ENCODE measurements around the gene GPR146. TPM values are rescaled to one million over a fixed set of nuclear protein-coding genes. Genes with fewer than 3 reads are reported as not detected.
A peak's percentile ranks its signal among the peaks of the same experiment; 100 is the strongest.

GPR146 gene
- polyA plus RNA-seq, 3 donors, result 0.48 to 0.92 (median 0.48) TPM

GRCh38 chr7:1098243-1099153, 54.2 kb downstream of the GPR146 start:
- Mint-ChIP-seq H3K36me3 (peaks cover 0 to under 1% of the 10 kb centered on the region in 2 donors), H3K9me3 (peaks cover 0 to 4% (median 1%) of the 10 kb centered on the region in 7 donors), H3K4me3 (no peak overlapping the region), H3K4me1 (peaks cover 5% of the 10 kb centered on the region), H3K27ac (peak overlapping the region in 1 of 7 donors; percentile 37), H3K27me3 (ENCODE audit: low read depth in 3 of 3) (peaks cover 0 to 2% (median 0%) of the 10 kb centered on the region in 3 donors)
- no peaks in the 10 kb centered on the region for H3K79me2 ChIP-seq (ENCODE audit: insufficient read depth, low read length)
- no peak overlapping the region for H3K27ac ChIP-seq (ENCODE audit: low read depth in 1 of 2, low read length in 2 of 2)
- H4K20me1 ChIP-seq (ENCODE audit: insufficient read depth, low read length), result no peaks in the 10 kb centered on the region
- no peak for DNase-seq
- no peak for TF ChIP-seq CTCF (IDR thresholded peaks at IDR 0.05)
- WGBS (ENCODE audit: insufficient coverage), result 97% methylated on average over 43 of the region's 43 CpGs
- no peak overlapping the region for H3K4me2 ChIP-seq (replicated peaks; ENCODE audit: extremely low read depth, low read length, poor library complexity, severe bottlenecking)
- no peak overlapping the region for H2AFZ ChIP-seq (ENCODE audit: insufficient read depth, low read depth, low read length, poor library complexity, severe bottlenecking)
- no peaks in the 10 kb centered on the region for H3K36me3 ChIP-seq (replicated peaks in 1 of 2; ENCODE audit: control insufficient read depth in 1 of 2, insufficient read depth in 2 of 2, low read length in 2 of 2)
- peaks cover 6 to 11% of the 10 kb centered on the region in 2 donors for H3K4me1 ChIP-seq (ENCODE audit: control insufficient read depth in 1 of 2, insufficient read depth in 2 of 2, low read length in 2 of 2)
- no peak overlapping the region for H3K4me3 ChIP-seq (replicated peaks in 1 of 3; ENCODE audit: low read depth in 2 of 3, low read length in 3 of 3)
- H3K9me3 ChIP-seq (replicated peaks in 1 of 2; ENCODE audit: control insufficient read depth in 1 of 2, insufficient read depth in 1 of 2, low read length in 2 of 2), result no peaks in the 10 kb centered on the region
- intact Hi-C loops (cut with micrococcal nuclease), result no loop called here
- no peak overlapping the region for H3K9ac ChIP-seq (ENCODE audit: insufficient read depth, low read length, poor library complexity, severe bottlenecking)
- no peaks in the 10 kb centered on the region for H3K27me3 ChIP-seq (ENCODE audit: control insufficient read depth in 2 of 2, insufficient read depth in 2 of 2, low read length in 2 of 2)

GRCh38 chr7:1099154-1099542, 54.8 kb downstream of the GPR146 start:
- Mint-ChIP-seq H3K4me3 (no peak overlapping the region), H3K27ac (no peak overlapping the region), H3K36me3 (no peaks in the 10 kb centered on the region), H3K27me3 (ENCODE audit: low read depth in 3 of 3) (peaks cover 0 to 2% (median 0%) of the 10 kb centered on the region in 3 donors), H3K4me1 (peaks cover 7% of the 10 kb centered on the region), H3K9me3 (peaks cover 0 to 4% (median 1%) of the 10 kb centered on the region in 7 donors)
- Histone ChIP-seq H3K36me3 (replicated peaks in 1 of 2; ENCODE audit: control insufficient read depth in 1 of 2, insufficient read depth in 2 of 2, low read length in 2 of 2) (no peaks in the 10 kb centered on the region), H3K27me3 (ENCODE audit: control insufficient read depth in 2 of 2, insufficient read depth in 2 of 2, low read length in 2 of 2) (no peaks in the 10 kb centered on the region), H3K9ac (ENCODE audit: insufficient read depth, low read length, poor library complexity, severe bottlenecking) (no peak overlapping the region), H3K4me2 (replicated peaks; ENCODE audit: extremely low read depth, low read length, poor library complexity, severe bottlenecking) (no peak overlapping the region), H3K4me3 (replicated peaks in 1 of 3; ENCODE audit: low read depth in 2 of 3, low read length in 3 of 3) (no peak overlapping the region), H2AFZ (ENCODE audit: insufficient read depth, low read depth, low read length, poor library complexity, severe bottlenecking) (no peak overlapping the region), H3K9me3 (replicated peaks in 1 of 2; ENCODE audit: control insufficient read depth in 1 of 2, insufficient read depth in 1 of 2, low read length in 2 of 2) (no peaks in the 10 kb centered on the region), H3K27ac (ENCODE audit: low read depth in 1 of 2, low read length in 2 of 2) (no peak overlapping the region), H4K20me1 (ENCODE audit: insufficient read depth, low read length) (no peaks in the 10 kb centered on the region), H3K4me1 (ENCODE audit: control insufficient read depth in 1 of 2, insufficient read depth in 2 of 2, low read length in 2 of 2) (peaks cover 9 to 15% of the 10 kb centered on the region in 2 donors), H3K79me2 (ENCODE audit: insufficient read depth, low read length) (no peaks in the 10 kb centered on the region)
- no peak for DNase-seq
- TF ChIP-seq CTCF (IDR thresholded peaks at IDR 0.05), result no peak
- intact Hi-C loops (cut with micrococcal nuclease), result no loop called here
- 98% methylated on average over 23 of the region's 26 CpGs for WGBS (ENCODE audit: insufficient coverage)

All from CD14-positive monocyte (primary cell).